HG03521 (cell line): ENCODE results near the gene PHF19.

Source experiments
- ATAC-seq: cut with Tn5 transposase; IDR thresholded peaks from one replicate; pipeline ENCODE4 v1.9.1; 2021; ENCODE audit warnings: mild to moderate bottlenecking, moderate library complexity; ENCODE audit not compliant: unreplicated experiment

The PHF19 gene

DNA sequence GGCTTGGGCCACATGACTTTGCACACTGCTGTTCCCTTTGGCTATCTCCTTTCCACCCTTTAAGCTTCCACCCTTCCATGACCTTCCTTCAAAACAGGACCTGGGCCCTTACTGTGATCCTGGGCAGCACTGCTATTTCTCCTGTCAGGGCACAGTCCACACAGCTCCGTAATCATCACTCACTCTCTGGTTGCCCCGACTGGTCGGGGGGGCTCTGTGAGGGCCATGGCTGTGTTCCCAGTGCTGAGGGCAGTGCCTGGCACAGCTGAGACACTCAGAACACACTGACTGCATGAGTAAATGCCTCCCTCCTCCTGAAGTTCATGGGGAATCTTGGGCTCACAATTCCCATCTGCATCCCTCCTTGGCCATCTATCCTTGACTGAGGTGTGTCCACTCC lies 37.4 kb upstream of the PHF19 start:
- no peak for ATAC-seq

DNA sequence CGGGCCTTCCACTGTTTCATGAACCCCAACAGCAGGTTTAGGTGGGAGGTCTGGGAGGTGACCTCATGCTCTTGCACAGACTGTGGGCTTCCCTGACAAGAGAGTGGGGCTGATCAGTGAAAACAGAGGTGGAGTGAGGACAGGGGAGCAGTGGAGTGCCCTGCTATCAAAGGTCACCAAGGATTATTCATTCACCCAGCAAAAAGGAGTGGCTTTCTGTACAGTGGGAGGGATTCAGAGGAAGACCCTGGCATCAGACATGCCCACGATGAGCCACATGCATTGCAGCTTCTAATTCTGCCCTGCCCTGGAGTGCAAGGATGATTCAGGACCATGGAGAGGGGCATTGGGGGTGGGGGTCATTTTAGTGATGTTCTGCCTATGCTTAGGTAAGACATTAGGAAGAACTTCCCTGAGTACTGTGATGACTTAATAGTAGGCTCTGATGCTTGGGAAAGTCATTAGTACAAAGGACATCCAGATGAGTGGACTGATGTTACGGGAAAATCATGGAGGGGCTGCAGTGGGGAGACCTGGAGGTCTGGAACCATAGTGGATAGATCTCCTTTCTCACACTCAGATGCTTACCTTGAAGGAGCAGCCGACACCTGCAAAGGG lies 36.8 kb upstream of the PHF19 start:
- ATAC-seq: no peak

DNA sequence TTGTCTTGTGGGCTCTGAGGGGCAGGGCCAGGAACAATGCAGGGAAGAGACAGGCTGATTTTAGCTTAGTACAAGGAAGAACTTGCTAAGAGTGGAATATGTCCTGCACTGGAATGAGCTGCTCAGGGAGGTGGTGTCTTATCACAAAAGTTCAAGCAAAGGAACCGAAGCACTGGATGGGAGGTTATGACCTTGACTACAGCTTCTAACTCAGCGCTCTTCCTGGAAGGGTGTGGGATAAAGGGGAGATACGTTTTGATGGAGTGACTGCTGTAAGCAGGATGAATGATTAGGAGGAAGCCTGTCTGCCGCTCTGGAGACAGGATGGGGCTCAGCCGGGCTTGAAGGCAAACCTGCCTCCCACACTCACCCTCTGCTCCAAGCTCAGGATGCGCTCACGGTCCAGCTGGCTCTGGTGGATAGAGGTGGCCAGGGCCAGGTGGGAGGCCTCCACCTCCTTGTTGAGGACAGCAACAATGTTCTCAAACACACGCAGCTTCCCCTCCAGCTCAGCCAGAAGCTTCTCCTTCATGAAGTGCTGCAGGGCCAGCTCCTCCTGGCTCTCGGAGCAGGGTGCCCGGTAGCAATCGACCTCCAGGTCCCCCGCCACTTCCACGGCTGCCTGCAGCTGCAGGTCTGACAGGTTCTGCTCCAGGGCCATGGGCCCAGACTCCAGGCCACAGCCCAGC lies 36.1 kb upstream of the PHF19 start:
- no peak for ATAC-seq

DNA sequence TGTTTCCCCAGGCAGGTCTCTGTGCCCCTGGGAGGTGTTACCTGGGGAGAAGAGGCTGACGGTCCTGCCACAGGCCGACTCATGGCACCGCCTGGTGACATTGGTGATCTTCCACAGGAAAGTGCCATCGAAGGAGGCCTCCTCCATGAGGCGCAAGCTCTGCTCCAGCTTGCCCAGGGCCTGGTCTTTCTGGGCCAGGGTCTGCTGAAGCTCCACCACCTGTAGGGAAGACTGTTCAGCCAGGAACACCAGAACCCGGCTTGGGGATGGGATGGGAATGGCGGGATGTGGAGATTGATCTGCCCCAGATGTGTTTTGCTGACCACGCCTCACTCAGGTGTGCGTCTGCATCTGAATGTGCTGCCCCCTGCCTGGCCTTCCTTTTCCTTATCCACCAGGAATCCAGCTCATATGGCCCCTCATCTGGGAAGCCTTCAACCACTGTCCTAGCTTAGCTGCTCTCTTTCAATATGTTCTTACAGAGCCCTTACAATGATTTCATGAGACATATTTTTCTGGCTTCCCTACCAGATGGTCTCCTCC lies 34.4 kb upstream of the PHF19 start:
- no peak for ATAC-seq

DNA sequence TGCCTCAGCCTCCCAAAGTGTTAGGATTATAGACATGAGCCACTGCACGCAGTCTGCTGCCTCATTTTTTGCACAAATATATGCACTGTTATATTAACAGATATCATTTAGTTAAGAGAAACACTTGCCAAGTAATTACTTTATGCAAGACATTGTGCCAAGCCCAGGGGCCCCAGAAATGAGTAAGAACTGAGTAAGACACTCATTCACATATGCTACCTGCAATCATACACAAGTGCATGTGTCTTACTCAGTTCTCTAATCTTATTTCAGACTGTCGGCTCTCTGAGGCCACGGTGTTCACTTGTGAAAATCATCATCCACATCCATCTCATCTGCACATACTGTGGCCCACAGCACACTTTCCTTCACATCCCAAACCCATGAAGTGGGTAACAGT lies 33.7 kb upstream of the PHF19 start:
- ATAC-seq: no peak

DNA sequence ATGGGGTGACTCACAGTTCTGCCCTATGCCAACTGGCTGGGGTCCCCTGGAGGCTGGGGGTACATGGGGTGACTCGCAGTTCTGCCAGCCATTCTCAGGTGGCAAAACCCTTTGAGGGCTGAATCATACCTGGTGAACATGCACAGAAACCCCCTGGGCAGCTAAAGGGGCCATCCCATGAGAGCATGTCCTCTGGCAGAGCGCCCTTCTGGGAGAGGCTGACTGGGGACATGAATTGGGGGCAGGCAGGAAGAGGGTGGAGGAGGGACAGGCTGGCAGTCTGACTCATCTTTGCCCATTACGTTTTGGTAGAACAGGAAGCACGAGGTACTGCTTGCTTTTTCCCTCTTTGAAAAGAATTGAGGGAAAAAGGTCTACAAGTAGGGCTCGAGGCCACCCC lies 32.9 kb upstream of the PHF19 start:
- ATAC-seq: no peak

DNA sequence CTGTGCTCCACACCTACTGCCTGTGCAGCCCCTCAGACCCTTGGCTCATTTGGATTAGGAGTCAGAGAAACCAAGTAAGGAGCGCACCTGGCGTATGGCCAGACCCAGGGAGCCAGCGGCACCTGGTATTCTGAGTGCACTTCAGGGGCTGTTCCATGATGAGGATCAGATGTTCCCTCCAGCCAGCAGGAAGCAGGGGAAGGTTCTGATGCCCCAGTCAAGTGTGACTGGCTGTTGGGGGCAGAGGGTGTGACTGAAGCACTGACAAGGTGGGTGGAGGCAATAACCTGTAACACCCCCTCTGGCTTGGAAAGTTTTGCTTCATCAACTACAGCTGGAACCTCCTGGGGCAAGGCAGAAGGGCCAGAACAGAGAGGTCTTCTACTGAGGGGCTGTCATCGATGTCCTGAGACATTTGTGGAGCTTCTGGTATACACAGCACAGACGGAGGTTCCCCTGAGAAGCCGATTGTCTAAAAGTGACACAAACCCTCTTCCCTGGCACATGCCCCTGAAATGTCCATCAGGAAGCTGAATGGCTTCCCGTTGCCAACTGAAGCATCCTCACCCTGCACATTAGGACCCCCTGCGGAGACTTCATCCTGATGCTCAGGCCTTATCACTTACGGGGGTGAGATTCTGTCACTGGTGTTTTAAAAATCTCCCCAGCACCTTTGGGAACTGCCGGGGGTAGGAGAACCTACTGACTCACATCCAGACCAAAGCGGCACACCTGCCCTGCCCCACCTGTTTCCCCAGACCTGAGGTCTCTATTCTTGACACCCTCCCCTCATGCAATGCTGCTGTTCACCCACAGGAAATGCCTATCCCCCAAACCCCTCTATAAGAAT lies 28.6 kb upstream of the PHF19 start:
- no peak for ATAC-seq

DNA sequence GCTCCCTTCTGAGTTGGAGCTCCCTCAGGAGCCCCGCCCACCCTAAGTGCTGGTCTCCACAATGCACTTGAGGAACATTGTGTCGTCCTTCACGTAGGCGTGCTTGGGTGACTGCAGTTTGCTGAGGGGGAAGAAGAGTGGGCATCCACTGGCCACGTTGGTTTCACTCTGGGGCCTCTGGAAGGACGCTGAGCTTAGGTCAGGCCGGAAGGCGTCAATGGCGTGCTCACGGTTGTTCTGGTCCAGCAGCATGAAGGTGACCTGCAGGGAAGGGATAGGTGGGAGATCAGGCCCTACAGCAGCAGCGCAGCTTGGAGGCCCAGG lies 28.0 kb upstream of the PHF19 start:
- no peak for ATAC-seq

DNA sequence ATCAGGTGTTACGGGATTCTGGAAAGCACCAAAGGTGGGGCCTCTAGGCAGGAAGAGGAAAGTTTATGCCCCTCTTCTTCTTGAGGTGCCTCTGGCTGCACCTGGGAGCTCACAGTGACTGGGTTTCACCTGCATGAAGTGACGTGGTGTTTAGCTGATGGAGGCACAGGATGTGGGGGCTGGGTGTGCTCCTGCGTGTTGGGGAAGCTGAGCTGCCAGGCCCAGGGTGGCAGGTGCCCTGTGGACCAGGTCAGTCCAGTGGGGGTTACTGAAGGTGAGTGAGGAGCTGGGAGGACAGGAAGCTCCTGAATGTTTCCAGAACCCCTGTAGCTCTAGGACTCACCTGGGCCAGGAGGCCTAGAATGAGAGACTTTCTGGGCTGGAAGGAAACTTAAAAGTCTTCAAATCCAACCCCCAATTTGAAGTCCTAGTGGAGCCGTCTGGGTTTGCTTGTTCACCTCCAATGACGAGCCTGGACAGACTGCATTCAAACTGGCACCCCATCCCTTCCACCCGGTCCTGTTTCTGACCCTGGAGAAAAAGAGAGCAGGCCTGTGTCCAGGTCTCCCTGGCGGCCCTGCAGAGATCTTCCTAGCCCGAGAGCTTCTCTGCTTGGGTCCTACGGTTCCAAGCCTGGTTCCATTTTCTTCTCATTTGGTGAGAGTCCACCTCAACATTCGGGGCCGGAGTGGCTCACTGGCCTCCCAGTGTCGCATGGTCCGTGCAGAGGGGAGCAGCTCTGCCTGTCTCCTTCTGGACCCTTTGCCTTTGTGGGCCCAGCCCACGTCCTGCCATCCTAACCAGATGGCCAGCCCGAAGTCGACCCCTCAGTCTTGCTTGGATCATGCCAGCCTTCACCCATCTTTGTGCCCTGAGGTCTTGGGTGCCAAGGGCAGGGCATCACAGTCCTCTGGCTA lies 27.3 kb upstream of the PHF19 start:
- ATAC-seq: no peak

DNA sequence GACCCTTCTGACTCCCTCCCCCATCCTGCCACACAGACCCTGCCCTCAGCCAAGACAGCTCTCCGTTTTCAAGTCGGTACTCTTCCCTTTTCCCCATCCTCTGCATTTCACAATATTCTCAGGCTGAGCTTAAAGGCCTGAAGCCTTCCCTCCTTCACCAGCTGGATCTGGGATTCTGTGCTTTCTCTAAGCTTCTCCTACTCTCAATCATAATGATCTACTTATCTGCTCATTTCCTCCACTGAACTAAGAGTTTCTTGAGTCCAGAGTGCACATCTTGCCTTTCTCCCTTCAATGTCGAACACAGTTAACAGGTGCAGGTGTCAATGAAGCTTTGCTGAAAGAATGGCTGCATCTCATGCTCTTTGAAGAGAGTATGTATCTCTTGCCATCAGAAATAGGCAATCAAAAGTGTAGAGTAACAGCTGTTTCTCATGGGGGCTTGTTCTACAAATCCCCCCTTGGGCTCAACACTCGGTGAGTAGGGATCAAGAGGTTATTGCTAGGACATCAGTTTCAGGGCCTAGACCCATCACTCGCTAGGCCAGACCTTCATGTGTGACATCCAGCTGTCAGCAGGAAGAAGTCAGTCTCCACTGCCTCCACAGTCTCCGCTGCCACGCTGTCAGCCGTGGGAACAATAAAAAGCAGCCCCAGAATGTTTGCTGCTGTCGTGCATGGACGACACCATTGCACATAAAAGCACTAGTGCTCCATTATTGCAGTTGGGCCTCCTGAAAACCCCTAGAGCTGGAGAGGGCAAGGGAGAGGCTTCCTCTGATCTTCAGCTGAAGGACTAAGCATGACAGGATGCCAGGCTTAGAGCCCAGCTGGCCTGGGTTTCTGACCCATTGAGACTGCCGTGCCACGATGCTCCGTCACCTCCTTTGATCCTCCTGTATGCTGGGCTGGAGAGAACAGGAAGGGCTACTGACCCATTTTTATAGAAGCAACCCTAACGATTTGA lies 25.9 kb upstream of the PHF19 start:
- ATAC-seq: no peak

DNA sequence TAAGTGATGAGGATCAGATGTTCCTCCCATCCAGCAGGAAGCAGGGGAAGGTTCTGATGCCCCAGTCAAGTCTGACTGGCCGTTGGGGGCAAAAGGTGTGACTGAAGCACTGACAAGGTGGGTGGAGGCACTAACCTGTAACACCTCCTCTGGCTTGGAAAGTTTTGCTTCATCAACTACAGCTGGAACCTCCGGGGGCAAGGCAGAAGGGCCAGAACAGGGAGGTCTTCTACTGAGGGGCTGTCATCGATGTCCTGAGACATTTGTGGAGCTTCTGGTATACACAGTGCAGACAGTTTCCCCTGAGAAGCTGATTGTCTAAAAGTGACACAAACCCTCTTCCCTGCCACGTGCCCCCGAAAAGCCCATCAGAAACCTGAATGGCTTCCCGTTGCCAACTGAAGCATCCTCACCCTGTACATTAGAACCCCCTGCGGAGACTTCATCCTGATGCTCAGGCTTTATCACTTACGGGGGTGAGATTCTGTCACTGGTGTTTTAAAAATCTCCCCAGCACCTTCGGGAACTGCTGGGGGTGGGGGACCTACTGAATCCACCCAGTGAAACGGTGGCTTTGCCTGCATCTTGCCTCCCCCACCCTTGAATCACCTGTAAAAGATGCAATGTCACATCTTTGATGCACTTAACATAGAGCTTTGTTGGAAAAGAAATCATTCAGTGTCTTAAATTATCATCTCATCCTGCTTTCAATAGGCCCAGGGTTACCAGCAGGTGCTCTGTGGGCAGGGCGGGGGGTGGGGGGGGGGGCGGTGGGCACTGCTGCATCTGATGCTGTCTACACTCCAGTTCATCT lies 25.0 kb upstream of the PHF19 start:
- no peak for ATAC-seq

DNA sequence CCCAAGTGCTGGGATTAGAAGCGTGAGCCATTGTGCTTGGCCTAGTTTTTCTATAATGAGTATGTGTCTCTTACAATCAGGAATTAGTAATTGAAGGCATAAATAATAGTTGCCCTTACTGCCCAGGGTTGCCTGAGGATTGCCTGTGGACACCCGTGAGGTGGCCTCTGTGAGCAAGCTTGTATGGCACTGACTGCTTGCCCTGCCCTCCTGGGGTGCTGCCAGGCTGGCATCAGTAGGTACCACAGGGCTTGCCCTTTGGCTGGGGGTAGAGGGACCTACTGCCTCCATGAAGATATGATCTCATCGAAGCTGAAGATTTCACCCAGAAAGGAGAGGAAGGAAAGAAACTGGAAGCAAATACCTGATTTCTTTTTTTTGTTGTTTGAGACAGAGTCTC lies 23.8 kb upstream of the PHF19 start:
- no peak for ATAC-seq

DNA sequence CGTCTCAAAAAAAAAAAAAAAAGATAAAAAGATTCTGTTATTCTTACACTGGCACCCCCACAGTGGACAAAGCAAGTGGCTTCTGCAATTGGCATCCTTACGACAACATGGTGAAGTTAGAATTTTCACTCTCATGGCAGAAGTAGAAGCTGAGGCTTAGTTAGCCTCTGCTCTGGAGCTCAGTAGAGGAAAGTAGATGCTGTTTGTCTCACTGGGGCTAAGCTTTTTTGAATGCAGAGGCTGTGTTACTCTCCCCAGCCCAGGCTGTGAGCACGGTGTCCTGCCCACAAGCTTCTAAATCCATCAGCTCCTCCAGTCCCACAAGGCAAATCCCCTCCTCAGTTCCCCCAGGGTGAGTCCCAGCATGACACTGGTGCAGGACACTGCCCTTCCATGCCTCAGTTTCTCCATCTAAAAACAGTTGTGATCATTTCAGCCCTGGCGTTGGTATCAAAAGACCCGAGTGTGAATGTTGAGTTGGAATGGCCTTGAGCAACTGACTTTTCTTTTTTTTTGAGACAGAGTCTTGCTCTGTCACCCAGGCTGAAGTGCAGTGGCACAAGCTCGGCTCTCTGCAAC lies 22.6 kb upstream of the PHF19 start:
- no peak for ATAC-seq

DNA sequence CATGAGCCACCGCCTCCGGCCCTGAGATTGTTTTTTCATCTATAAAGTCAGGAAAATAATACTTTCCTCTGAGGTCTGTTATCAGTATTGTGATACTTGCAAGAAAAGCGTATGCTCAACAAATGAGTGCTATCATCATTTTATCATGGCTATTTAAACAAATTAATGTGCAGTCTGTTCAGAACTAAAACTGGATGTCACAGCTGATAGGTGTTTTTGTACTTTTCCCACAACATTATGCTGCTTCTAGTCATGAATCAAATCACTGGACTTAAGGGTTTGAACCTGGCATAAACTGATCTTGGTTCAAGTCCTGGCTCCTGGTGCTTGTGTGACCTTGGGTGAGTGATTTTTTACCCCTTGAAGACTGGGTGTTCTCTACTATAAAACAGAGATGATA lies 21.4 kb upstream of the PHF19 start:
- no peak for ATAC-seq

DNA sequence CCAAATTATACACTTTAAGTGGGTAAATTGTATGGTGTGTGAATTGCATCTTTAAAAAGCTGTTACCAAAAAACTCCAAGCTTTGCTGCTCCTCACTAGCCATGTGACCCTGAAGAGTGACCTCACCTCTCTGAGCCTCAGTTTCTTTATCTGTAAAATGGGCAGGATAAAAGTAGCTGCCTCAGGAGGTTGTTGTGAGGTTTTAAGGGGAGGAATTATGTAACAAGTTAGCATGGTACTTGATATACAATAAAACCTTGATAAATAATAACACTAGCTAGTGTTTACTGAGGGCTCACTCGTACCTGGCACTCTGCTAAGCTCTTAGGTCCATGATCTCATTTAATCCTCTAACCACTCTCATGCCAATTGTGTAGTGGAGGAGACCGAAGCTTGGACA lies 19.0 kb upstream of the PHF19 start:
- ATAC-seq: no peak

DNA sequence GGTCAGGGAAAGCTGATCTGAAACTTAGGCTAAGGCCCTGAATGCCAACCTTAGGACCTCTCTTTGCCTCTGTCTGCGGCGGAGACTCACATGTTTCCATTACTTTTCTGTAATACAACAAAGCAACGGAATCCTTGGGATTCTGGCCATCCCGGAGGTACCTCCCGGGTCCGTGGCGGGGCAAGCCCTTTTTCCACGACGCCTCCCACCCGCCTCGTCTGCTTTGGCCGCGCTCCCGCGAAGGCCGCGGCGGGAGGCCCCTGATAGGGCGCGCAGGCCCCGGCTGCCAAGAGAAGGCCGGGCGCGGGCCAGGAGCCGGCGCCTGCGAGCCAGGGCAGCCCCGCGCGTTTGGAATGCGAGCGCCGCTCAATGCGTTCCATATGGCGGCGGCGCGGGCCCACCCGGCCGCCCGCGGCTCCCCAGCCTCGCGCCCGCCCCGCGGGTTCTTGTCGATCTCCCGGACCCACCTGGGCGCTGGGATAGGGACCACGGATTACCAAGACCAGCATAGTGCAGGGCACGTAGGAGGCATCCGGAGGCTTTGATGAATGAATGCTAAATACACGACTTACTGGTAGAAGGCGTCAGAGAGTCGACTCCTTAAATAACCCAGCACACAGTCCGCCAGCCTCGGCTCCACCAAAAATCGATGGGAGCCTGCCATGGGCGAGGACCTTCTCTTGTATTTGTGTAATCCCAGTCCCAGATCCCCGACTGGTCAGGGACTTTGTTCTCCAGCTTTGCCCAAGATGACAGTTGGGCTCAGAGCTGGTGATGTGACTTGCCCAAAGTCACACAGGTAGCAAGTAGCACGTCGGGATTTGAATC lies 17.5 kb upstream of the PHF19 start:
- no peak for ATAC-seq

DNA sequence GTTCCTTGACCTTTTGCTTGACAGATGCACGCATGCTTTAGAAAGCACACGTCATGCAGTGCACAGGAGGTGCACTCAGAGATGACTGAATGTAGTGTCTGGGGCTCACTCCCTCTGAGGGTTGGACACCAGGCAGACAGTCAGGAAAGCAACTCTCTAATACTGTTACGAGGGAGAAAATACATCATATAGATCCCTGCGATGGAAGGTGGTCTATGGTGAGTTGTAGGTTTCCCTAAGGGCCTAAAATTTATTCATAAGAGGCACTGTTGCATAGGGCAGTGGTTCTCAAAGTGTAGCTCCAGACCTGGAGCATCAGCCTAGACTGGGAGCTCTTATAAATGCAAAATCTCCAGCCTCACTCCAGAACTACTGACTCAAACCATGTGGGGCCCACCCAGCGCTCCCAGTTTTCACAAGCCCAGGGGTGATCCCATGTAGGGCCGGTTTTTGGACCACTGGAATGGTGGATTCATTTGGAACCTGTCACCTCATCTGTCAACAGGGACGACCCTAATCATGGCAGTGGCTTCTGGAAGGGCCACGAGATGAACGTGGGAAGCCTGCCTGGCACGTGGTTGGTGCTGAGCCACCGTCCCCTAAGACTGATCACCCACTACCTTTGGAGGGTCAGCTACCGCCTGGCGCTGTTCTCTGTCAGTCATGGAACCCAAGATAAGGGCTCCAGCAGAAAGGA lies 16.8 kb upstream of the PHF19 start:
- ATAC-seq: no peak
